Activated B cell treated with CpG ODN at 0.5 μM for 24 hours (primary cell): ENCODE results near the gene SRF. TPM values are rescaled to one million over a fixed set of nuclear protein-coding genes. Genes with fewer than 3 reads are reported as not detected.

ENCODE experiments used
- ATAC-seq: fragments of 200-7000 bp; cut with Tn5 transposase; one replicate; pipeline ENCODE4 v1.10.0; 2021; ENCODE audit warnings: low read depth, mild to moderate bottlenecking, moderate library complexity
- CTCF ChIA-PET: fragments of 350-600 bp; sonication (Branson Sonifier 250); formaldehyde crosslinking; loops from one replicate; lab custom pipeline; 2021; ENCODE audit warnings: antibody characterized with exemption; lab: Charles Lee
- POLR2A ChIA-PET: fragments of 350-600 bp; sonication (Branson Sonifier 250); formaldehyde crosslinking; loops from one replicate; lab custom pipeline; 2021; ENCODE audit warnings: antibody characterized with exemption; lab: Charles Lee
- DNase-seq: peaks from one replicate; pipeline ENCODE4 v3.0.0; 2022
- H3K27ac Mint-ChIP-seq: one replicate; pipeline ENCODE4 v1.8.0; 2020; ENCODE audit warnings: mixed read lengths
- H3K27me3 Mint-ChIP-seq: one replicate; pipeline ENCODE4 v1.8.0; 2021; ENCODE audit warnings: mixed read lengths
- H3K36me3 Mint-ChIP-seq: one replicate; pipeline ENCODE4 v1.8.0; 2021; ENCODE audit warnings: low read depth, mixed read lengths
- H3K4me1 Mint-ChIP-seq: one replicate; pipeline ENCODE4 v1.8.0; 2021; ENCODE audit warnings: mixed read lengths
- H3K4me3 Mint-ChIP-seq: one replicate; pipeline ENCODE4 v1.8.0; 2020; ENCODE audit warnings: mild to moderate bottlenecking, mixed read lengths
- H3K9me3 Mint-ChIP-seq: one replicate; pipeline ENCODE4 v1.8.0; 2020; ENCODE audit warnings: mixed read lengths
- CTCF ChIP-seq: fragments of 200-600 bp; IDR thresholded peaks from one replicate; pipeline ENCODE4 v1.8.0; 2022; ENCODE audit warnings: antibody characterized with exemption, mild to moderate bottlenecking
- intact Hi-C: fragments of 100-400 bp; cut with micrococcal nuclease; formaldehyde crosslinking; loops from one replicate; pipeline ENCODE4 v1.15.1; 2024
- total RNA-seq: library from RNA; stranded (reverse); gene quantifications from 2 replicates; pipeline ENCODE4 v1.2.3, GENCODE V29; 2022

SRF gene
- total RNA-seq, 1 donor from 2014 or later = 35.9 TPM

GRCh38 chr6:43125119-43125518 lies 46.0 kb upstream of the SRF start:
- Mint-ChIP-seq H3K27ac (no peak overlapping the region), H3K4me3 (no peak overlapping the region), H3K9me3 (no peaks in the 10 kb centered on the region), H3K4me1 (no peaks in the 10 kb centered on the region), H3K27me3 (peaks cover 4% of the 10 kb centered on the region), H3K36me3 (no peaks in the 10 kb centered on the region)
- DNase-seq (no peak), ATAC-seq (no peak)
- CTCF ChIA-PET = interaction anchor here (2.1 kb wide), 1 partner anchor 19 kb away, joined by 8 read pairs; no protein-coding TSS in a partner anchor
- no peak for TF ChIP-seq CTCF
- POLR2A ChIA-PET = no interaction called here
- intact Hi-C loops = no loop called here

- ChIA-PET POLR2A (no interaction called here), CTCF (interaction anchor here (2.1 kb wide), 1 partner anchor 18 kb away, joined by 8 read pairs; no protein-coding TSS in a partner anchor)
- Mint-ChIP-seq H3K36me3 (no peaks in the 10 kb centered on the region), H3K27me3 (peaks cover 2% of the 10 kb centered on the region), H3K4me1 (no peaks in the 10 kb centered on the region), H3K27ac (no peak overlapping the region), H3K4me3 (no peak overlapping the region), H3K9me3 (no peaks in the 10 kb centered on the region)
- no peak for DNase-seq
- no peak for ATAC-seq
- intact Hi-C loops = no loop called here
- TF ChIP-seq CTCF = no peak
Observed at GRCh38 chr6:43125555-43125954, 45.5 kb upstream of the SRF start.

GRCh38 chr6:43127180-43127579 lies 43.9 kb upstream of the SRF start:
- Mint-ChIP-seq H3K4me3 (no peak overlapping the region), H3K27me3 (no peaks in the 10 kb centered on the region), H3K4me1 (no peaks in the 10 kb centered on the region), H3K36me3 (no peaks in the 10 kb centered on the region), H3K9me3 (no peaks in the 10 kb centered on the region), H3K27ac (no peak overlapping the region)
- CTCF ChIA-PET = no interaction called here
- POLR2A ChIA-PET = no interaction called here
- TF ChIP-seq CTCF = no peak
- DNase-seq = no peak
- intact Hi-C loops = no loop called here
- ATAC-seq = no peak

GRCh38 chr6:43127877-43128276 lies 43.2 kb upstream of the SRF start:
- CTCF ChIA-PET = interaction anchor here (0.6 kb wide), 1 partner anchor 505 kb away, joined by 5 read pairs; no protein-coding TSS in a partner anchor
- intact Hi-C loops = no loop called here
- no peak for TF ChIP-seq CTCF
- no peaks in the 10 kb centered on the region for H3K9me3 Mint-ChIP-seq
- DNase-seq (no peak), ATAC-seq (no peak)
- POLR2A ChIA-PET = no interaction called here
- no peak overlapping the region for H3K27ac Mint-ChIP-seq
- no peak overlapping the region for H3K4me3 Mint-ChIP-seq
- H3K27me3 Mint-ChIP-seq = no peaks in the 10 kb centered on the region
- no peaks in the 10 kb centered on the region for H3K36me3 Mint-ChIP-seq
- no peaks in the 10 kb centered on the region for H3K4me1 Mint-ChIP-seq

- Mint-ChIP-seq H3K4me1 (no peaks in the 10 kb centered on the region), H3K27ac (no peak overlapping the region), H3K4me3 (no peak overlapping the region), H3K27me3 (no peaks in the 10 kb centered on the region), H3K36me3 (no peaks in the 10 kb centered on the region), H3K9me3 (no peaks in the 10 kb centered on the region)
- ATAC-seq = no peak
- CTCF ChIA-PET = interaction anchor here (1.3 kb wide), 1 partner anchor 210 kb away, joined by 3 read pairs; no protein-coding TSS in a partner anchor
- no peak for DNase-seq
- intact Hi-C loops = no loop called here
- POLR2A ChIA-PET = no interaction called here
- TF ChIP-seq CTCF = no peak
Observed at GRCh38 chr6:43128926-43129325, 42.1 kb upstream of the SRF start.
